ENCODE data around the gene PSMD3. TPM values are rescaled to one million over a fixed set of nuclear protein-coding genes. Genes with fewer than 3 reads are reported as not detected.

PSMD3 gene
- total RNA-seq, 1 experiment from 2014 or later: 174 TPM

GRCh38 chr17:39938140-39938869, 42.3 kb upstream of the PSMD3 start:
- 0 out of 7 replicates have a peak overlapping the region, but pooled peaks of 1 of the 3 experiments have one; percentile 30 for H3K27ac Mint-ChIP-seq

More at GRCh38 chr17:39938140-39938869, 42.3 kb upstream of the PSMD3 start:
- Histone ChIP-seq H2AFZ (ENCODE audit: low read length) (no peak overlapping the region), H4K91ac (ENCODE audit: insufficient read length, low read depth, low read length) (no peak overlapping the region), H3K9me3 (ENCODE audit: control insufficient read depth, low read depth, low read length) (no peaks in the 10 kb centered on the region), H4K20me1 (ENCODE audit: control insufficient read depth, insufficient read depth, insufficient read length) (no peaks in the 10 kb centered on the region), H3T11ph (ENCODE audit: low read length) (no peak overlapping the region), H2BK15ac (ENCODE audit: low read depth, low read length) (no peak overlapping the region), H2BK120ac (ENCODE audit: low read depth, low read length, poor library complexity, severe bottlenecking) (no peak overlapping the region), H3K56ac (ENCODE audit: insufficient read length, low read depth, low read length) (no peak overlapping the region), H3K14ac (ENCODE audit: insufficient read depth, low read length) (no peak overlapping the region), H3K18ac (ENCODE audit: insufficient read length, low read depth, low read length) (no peak overlapping the region), H3K27me3 (ENCODE audit: insufficient read depth, low read length) (no peaks in the 10 kb centered on the region), H3K79me2 (ENCODE audit: insufficient read depth, low read length) (no peaks in the 10 kb centered on the region), H2BK5ac (ENCODE audit: insufficient read length, low read length) (no peak overlapping the region), H4K8ac (replicated peaks; ENCODE audit: insufficient read length, low read depth, low read length) (no peak overlapping the region), H2BK20ac (ENCODE audit: low read depth, low read length, poor library complexity, severe bottlenecking) (no peak overlapping the region), H3K23me2 (ENCODE audit: insufficient read length, low read depth, low read length, poor library complexity, severe bottlenecking) (no peaks in the 10 kb centered on the region), H3K79me1 (ENCODE audit: insufficient read depth, low read depth, low read length, poor library complexity, severe bottlenecking) (no peaks in the 10 kb centered on the region), H3K4me2 (ENCODE audit: insufficient read depth, insufficient read length, low read length) (no peak overlapping the region), H2BK12ac (ENCODE audit: insufficient read length, low read depth, low read length) (no peak overlapping the region), H3K4me1 (ENCODE audit: insufficient read depth, low read length) (no peaks in the 10 kb centered on the region; the same call in 1 of the 2 replicates), H4K5ac (ENCODE audit: insufficient read length, low read depth, low read length) (no peak overlapping the region), H3K23ac (ENCODE audit: insufficient read length, low read depth, low read length) (no peak overlapping the region), H2AK5ac (ENCODE audit: insufficient read length, low read length) (no peak overlapping the region), H3K9ac (ENCODE audit: extremely low read depth, insufficient read length, low read length) (no peak overlapping the region), H3K4ac (ENCODE audit: low read depth, low read length) (no peak overlapping the region), H3K27ac (ENCODE audit: insufficient read length, low read depth, low read length) (no peak overlapping the region)
- no peak for DNase-seq
- WGBS (ENCODE audit: extremely low coverage, insufficient read length, low lambda C conversion rate): no CpG with 5 or more reads among the region's 8 CpGs
- H3K9me3 Mint-ChIP-seq: no peaks in the 10 kb centered on the region
- peaks cover 6% of the 10 kb centered on the region for H3K27me3 Mint-ChIP-seq (ENCODE audit: low read depth)
- no peak for TF ChIP-seq CTCF (conservative IDR thresholded peaks at IDR 0.05)
- no peaks in the 10 kb centered on the region for H3K36me3 Mint-ChIP-seq (ENCODE audit: insufficient read depth in 1 of 3, low read depth in 3 of 3)
- H3K4me1 Mint-ChIP-seq: peaks cover 9 to 27% of the 10 kb centered on the region in 2 experiments
- H3K4me3 Mint-ChIP-seq: no peak overlapping the region
